LHCN-M2 (cell line): ENCODE data around the gene GKN1. TPM values are rescaled to one million over a fixed set of nuclear protein-coding genes. Genes with fewer than 3 reads are reported as not detected.

ENCODE experiments used
- DNase-seq: peaks from one replicate; pipeline ENCODE4 v3.0.0-alpha.2; 2012; ENCODE audit warnings: low read depth
- total RNA-seq: library from RNA; depleted of rRNA; stranded (reverse); fragments of >200 nt; gene quantifications from 2 replicates; pipeline ENCODE4 v1.2.3, GENCODE V29; 2014

Gene GKN1
- total RNA-seq, 1 experiment from 2014 or later: not detected

DNA sequence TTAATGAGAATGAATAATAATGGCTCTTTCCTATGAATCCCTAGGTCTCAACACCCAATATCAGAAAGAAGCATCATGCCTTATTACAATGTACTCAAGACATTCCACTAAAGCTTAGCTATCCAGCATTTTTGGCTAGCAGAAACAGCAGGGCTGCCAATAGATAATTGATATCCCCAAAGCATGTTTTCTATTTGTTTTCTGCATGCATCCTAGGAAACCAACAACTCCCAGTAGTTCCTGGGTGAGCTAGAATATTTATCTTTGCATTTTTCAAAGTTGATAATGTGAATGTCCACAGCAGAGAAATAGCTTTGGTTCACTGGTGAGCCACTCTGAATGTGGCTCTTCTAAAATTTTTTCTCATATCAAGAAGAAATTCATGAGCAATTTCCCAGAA is 32.7 kb downstream of the GKN1 start:
- no peak for DNase-seq

DNA sequence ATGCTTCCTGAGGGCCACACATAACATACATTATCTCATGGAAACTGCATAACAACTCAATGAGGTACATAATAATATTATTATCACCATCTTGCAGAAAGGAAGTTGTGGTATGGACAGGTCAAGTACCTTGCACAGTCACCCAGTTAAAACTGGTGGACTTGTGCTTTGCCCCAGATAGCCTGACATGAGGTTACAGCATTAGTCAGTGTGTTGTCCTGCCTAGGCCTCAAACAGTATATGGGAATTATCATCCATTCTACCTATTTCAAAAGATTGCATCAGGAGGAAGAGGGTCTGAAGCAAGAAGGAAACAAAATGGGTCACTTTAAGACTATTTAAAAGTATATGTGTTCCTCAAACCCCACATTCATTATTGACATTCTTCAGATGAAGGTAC is 33.2 kb downstream of the GKN1 start:
- no peak for DNase-seq

DNA sequence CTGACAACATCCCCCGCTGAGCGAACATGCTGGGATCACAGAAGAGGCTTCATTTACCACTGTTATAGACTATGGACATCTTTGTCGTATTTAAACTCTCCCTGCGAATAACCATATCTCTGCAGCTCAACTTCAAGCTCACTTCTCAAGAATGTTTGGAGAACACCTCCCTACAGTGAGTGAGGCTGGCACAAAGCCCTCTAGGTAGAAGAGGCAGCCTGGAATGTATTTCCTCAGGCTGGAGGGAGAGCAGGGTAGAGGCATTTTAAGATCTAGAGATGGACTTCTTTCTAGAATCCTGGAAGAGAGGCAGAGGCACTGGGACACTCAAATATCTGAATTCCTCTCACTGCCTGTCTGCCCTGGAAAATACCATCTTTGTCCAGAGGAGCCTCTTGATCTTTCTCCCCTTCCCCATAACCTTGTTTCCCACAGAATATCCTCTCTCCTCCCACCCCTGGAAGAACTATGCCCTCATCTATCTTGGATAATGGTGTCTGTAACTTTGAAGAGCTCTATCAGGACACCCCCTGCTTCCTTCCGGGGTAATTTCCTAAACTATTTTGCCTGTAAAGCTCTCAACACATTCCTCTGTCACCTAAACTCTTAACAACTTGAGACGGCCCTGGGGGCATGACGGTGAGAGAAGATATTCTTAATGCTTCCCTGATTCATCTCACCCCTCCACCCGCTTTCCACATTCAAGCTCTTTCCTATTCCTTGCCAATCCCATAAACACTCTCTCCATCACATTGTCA is 36.2 kb downstream of the GKN1 start:
- DNase-seq: no peak

DNA sequence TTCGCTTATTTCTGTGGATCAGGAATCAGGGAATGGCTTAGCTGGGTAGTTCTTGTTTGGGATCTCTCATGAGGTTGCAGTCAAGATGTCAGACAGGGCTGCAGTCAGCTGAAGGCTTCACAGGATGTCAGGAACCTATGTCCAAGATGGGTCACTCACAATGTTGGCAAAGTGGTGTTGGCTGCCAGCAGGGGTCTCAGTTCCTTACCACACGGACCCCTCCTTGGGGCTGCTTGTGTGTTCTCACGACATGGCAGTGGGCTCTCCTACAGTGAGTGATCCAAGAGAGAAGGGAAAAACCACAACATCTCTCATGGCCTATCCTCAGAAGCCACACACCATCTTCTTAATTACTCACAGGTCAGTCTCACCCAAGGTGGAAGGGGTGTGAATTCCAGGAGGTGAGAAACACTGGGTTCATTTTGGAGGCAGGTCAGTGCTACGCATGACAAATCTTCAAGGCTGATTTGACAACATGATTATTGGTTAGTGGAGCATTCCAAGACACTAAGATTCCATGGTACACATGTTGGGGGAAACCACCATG is 37.2 kb downstream of the GKN1 start:
- no peak for DNase-seq

DNA sequence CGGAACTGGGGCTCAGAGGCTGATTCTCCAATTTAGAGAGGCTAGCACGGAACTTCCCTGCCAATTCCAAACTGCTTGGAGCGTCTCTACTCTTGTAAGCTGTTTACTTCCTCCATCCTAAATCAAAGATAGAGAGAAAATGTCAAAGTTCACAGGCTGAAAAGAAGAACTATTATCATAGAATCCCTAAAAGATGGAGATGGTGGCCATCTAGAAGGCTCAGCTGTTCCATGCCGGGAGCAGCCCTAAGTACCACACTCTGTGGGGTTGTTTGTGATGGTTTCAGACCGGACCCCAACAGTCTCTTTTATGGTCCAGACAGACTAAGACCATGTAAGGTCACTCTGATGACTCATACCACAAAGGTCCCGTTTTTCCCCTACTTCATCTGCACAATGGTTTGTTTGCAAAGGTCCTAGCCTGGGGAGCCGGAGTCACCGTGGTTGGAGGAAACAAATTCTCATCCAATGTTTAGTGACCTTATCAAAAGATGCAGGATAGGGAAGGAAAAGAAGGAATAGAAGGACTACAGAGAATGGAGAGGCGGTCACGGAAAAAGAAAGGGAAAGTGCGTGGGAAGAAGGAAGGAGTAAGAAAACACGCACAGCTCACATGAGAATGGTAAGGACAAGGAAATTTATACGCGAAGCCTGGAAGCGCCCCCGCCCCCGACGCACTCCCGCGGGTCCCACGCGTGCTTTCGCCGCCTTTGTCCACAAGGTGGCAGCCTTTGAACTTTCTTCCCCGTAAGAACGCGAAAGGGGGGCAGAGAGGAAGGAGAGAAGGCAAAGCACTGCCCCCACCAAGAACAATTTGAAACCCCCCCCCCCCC is 38.1 kb downstream of the GKN1 start:
- no peak for DNase-seq

DNA sequence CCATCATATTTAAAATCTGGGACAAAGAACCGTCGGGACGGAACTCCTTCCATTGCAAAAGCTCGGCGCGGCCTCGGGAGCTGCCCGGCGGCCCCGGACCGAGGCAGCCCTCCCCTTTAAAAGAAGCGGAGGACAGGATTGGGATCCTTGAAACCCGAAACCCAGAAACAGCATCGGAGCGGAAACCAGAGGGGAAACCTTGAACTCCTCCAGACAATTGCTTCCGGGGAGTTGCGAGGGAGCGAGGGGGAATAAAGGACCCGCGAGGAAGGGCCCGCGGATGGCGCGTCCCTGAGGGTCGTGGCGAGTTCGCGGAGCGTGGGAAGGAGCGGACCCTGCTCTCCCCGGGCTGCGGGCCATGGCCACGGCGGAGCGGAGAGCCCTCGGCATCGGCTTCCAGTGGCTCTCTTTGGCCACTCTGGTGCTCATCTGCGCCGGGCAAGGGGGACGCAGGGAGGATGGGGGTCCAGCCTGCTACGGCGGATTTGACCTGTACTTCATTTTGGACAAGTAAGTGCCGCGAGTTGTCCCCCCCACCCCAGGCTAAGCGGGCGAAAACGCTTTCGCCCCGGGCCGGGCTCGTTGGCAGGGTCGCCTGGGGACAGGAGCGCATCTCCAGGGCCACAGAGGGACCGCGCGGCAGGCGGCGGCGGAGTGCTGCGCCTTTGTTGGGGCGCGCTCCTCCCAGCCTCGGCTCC is 38.9 kb downstream of the GKN1 start, which contains the start of gene ANTXR1:
ANTXR1 (plus strand) TSS at position 38 of the 698 bp plus-strand sequence; CDS start at position 359, 321 bp downstream.
- peak; percentile 86 for DNase-seq

DNA sequence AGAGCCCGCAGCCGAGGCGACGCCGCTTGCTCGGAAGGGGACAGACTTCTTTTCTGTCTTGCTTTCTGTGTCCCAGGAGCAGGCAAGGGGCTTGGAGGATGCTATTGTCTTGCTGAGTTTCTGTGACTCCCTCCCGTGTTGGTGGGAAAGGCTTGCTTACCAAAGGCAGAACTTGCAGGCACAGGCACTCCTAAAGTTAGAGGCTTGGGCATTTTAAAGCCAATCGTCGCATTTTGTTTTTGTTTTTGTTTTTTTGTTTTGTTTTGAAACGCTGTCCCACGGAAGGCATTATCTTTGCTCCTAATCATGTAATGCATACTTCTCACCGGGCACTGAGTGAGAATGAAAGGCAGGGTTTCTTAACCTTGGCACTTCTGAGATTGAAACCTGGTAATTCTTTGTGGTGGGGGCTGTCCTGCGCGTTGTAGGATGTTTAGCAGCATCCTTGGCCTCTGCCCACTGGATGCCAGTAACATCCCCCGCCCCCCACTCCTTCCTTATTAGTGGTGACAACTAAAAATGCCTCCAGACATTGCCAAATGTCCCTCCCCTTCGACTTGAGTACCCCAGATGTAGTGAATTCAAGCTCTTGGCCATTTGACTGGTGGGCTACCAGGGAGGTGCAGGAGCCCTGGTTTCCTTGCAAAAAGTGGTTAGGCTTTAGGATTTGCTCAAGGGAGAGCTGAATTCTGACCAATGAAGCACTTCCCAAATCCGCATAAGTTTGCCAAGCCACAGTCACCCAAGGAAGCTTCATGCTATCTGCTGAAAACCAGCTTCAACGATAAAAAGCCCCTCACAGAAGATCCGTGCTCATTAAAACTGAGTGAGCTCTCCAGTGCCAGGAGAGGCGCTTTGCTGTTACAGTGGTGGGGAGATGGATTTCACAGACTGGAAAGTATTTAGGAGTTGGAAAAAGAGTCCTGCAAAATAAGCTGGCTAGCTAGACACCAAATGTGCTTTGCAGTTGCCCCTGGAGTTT is 39.7 kb downstream of the GKN1 start:
- DNase-seq: peak; percentile 67

DNA sequence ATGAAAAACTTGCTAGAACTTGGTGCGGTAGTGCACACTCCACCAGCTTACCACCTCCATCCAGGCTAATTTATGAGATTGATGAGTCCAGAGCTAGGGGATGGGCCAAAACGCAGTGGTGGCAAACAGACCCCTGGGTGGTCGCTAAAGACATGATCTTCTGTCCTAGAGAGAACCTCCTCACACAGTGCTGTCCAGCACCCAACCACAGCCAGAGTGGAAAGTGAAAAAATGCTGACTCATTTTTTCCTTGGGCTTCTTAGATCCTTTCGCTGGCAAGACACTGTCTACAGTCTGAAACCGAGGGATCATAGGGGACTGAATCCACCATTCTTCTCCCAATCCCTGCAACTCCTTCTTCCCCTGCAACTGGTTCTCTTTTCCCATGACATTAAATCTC is 42.6 kb downstream of the GKN1 start:
- DNase-seq: peak; percentile 74

DNA sequence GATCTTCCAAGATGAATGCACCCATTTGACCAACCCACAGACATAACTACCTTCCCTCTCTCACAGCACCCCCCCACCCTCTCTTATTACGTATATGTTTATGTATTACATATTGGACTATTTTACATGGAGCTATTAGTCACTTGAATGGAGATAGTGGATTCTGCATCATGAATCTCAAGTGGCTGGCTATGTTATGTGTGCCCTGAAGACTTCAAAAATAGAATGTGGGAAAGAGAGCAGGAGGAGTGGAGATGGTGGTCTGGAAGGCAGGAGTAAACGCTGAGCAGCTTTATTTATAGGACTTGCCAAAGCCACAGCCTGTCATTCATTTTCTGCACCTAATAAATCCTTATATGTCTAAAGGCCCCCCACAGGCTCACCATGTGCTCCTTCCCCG is 43.4 kb downstream of the GKN1 start:
- DNase-seq: no peak

DNA sequence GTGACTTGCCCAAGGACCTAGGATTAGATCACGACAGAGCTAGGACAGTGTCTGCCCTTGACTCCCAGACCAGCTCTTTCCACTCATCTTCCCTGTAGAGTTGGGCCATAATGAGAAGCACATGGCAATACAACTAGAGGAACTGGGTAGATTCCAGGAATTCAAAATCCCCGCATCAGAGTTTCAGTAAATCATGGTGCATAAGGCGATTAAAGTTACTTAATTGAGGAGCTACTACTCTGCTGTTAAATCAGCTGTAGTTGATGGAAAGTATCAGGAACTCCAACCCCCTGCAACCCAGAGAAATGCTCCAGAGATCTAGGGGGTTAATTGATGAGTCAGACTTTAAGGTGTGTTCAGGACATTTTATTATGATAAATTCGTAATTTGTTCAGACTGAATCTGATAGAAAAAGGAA is 44.3 kb downstream of the GKN1 start:
- no peak for DNase-seq

DNA sequence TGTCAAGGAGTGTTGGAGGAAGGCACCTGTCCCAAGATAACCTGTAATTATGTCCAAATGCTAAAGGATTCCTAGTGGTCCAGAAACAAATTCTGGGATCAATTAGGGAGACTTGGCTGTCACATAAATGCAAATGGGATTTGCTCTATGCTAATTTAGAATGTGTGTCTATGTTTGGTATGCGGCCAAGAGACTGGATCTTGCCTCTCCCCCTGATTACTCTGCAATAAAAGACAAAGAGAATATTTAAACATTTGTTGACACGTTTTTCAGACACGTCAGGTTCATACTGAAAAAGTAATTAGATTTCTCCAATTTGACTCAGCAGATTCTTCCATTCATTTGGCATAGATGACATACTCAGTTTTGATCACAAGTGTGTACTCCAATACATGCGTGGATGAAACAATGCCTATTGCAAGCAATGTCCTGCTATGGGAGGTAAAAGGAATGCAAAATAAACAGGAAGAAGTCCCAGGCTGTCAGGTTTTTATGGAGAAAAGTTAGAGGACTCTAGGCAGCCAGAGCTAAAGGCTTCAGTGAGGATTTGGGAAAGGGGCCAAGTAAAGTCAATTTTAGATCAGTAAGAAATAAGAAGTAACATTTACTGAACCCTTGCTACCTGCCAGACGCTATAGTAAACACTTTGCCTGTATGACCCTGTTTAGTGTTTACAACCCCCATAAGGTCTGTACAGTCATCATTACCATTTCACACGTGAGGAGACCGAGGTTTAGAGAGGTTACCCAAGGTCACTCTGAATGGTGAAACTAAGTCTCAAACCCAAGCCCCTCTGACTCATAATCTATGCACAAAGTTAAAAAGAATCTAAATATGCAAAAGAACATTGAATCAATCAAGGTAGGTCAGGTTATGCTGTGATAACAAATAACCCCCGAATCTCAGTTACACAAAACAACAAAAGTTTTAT is 46.3 kb downstream of the GKN1 start:
- DNase-seq: no peak

DNA sequence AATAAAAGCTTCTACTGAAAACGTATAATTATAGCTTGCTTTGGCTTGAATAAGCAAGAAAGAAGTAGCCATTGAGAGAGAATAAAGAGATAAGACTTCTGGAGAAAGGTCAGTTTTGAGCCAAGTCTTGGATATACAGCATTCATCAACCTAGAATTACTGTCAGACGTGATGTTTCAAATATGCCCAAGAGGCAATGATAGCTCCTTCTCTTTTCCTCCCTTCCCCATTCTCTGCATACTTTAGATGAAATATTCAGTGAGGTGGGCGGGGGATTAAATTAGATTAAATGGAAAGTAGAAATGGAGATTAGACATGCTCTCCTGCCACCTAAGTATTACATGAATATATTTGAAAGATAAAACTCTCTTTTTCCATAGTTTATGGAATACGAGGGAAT is 47.3 kb downstream of the GKN1 start:
- no peak for DNase-seq

DNA sequence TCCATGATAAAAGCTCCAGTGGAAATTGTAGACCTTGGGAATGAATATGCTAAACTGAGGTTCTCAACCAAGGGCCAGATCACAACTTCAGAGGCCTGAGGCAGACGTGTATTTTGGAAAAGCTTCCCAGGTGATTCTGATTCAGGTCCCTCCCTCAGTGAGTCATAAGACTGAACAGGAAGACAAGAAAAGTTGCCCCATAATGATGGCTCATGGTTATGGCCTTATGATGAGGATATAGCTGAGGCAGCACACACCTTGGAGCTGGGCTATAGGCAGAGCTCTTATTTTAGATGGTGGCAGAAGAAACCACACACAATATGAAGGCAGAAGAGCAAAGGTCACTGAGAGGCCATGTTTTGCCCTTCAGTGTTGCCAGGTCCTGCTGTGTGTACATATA is 48.1 kb downstream of the GKN1 start:
- no peak for DNase-seq

DNA sequence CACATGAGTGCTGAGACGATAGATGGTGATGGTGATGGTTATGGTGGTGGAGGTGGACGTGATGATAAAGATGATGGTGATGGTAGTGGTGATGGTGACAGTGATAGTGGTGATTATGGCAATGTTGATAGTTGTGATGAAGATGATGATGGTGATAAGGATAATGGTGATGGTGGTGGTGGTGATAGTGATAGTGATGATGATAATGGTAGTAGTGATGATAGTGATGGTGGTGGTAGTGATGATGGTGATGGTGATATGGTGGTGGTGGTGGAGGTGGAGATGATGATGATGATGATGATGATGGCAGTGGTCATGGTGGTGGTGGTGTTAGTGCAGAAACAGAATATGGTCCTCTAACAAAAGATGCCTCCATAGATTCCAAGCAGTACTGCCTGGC is 48.8 kb downstream of the GKN1 start:
- no peak for DNase-seq

DNA sequence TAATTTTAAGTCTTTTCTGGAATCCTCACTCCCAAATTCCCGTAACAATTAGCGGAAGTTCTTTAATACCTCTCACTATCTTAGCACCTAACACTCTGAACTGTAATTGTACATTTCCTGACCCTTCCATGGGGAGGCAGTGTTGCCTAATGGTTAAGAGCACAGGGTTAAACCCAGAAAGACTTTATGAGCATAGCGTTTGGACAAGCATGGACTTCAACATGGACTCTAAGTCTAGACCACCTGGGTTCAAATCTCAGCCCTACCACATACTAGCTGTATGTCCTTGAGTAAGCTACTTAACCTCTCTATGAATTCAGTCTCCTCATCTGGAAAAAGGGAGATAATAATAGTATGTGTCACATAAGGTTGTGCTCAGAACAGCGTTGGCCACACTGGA is 51.6 kb downstream of the GKN1 start:
- DNase-seq: peak; percentile 50

DNA sequence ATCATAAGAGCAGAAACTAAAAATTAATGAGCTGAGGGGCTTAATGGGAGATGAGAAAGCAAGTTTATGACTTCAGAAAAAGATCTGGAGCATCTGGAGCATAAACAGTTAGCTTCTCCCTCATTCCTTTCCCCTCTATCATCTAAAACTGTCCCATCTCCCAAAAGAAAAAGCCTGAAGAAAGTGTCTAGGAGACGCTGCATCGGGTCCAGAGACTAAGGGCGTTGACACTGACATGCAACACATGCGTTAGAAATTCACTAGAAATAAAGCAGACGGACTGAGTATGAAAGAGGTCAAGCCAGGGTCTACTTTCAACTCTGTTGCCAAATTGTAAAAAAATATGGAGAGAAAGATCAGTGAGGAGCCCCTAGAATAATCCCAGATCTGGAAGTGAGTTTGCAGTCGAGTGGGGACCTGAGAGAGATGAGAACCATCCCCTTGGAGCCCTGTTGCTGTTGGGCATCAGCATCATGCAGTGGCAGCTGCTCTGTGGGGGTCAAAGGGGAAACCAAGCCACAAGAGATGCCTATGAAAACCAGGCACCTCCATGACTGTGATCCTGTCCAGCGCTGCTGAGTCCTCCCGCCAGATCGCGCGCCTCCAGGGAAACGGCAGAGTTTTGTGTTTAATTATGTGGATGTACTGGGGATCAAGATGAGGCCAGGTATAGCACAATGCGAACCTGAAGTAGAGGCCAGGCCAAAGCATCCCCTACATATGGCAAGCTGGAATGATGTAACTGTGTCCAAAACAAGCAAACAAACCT is 52.4 kb downstream of the GKN1 start:
- DNase-seq: no peak
